Stomach (tissue), 4 donors: ENCODE measurements around the gene RNF26.

Experiments
- EP300 ChIP-seq: sonication (generic); formaldehyde crosslinking; IDR thresholded peaks from one replicate; pipeline ENCODE4 v1.6.1; 2017; ENCODE audit warnings: antibody characterized with exemption
- POLR2A ChIP-seq, 4 donors: fragments of 450-650 bp; IDR thresholded peaks; one replicate each; pipeline ENCODE4 v1.6.1; 2016; ENCODE audit warnings: antibody characterized with exemption in 4 of 4, control low read depth in 2 of 4, mild to moderate bottlenecking in 1 of 4, moderate library complexity in 1 of 4
- POLR2AphosphoS5 ChIP-seq, 3 donors: sonication (generic); formaldehyde crosslinking; IDR thresholded peaks; one replicate each; pipeline ENCODE4 v1.6.1; 2016; ENCODE audit warnings: antibody characterized with exemption in 3 of 3
- TF ChIP-seq, protein P1 (sequence below), 7 experiments: fragments of 450-650 bp in 4 of 7; fragments of 200-600 bp in 3 of 7; sonication (generic) in 3 of 7; IDR thresholded peaks; one replicate each; pipeline ENCODE4 v1.5.1; 2016 to 2019; ENCODE audit warnings: antibody characterized with exemption in 7 of 7, control low read depth in 2 of 7, mild to moderate bottlenecking in 1 of 7

DNA sequence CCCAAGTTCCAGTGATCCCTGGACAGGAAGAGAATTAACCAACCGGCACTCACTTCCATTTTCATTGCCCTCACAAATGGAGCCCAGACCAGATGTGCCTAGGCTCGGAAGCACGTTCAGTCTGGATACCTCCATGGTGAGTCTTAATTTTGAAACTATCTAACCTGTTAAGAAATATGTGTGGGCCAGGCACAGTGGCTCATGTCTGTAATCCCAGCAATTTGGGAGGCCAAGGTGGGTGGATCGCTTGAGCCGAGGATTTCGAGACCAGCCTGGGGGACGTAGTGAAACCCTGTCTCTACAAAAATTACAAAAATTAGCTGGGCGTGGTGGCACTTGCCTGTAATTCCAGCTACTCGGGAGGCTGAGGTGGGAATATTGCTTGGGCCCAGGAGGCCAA, 48.9 kb upstream of the RNF26 start:
- TF ChIP-seq, protein P1, sequence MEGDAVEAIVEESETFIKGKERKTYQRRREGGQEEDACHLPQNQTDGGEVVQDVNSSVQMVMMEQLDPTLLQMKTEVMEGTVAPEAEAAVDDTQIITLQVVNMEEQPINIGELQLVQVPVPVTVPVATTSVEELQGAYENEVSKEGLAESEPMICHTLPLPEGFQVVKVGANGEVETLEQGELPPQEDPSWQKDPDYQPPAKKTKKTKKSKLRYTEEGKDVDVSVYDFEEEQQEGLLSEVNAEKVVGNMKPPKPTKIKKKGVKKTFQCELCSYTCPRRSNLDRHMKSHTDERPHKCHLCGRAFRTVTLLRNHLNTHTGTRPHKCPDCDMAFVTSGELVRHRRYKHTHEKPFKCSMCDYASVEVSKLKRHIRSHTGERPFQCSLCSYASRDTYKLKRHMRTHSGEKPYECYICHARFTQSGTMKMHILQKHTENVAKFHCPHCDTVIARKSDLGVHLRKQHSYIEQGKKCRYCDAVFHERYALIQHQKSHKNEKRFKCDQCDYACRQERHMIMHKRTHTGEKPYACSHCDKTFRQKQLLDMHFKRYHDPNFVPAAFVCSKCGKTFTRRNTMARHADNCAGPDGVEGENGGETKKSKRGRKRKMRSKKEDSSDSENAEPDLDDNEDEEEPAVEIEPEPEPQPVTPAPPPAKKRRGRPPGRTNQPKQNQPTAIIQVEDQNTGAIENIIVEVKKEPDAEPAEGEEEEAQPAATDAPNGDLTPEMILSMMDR (IDR thresholded peaks at IDR 0.05): no peak
- TF ChIP-seq POLR2AphosphoS5 (IDR thresholded peaks at IDR 0.05) (no peak), POLR2A (IDR thresholded peaks at IDR 0.05) (no peak), EP300 (no peak)
